A549 (cell line): ENCODE data around the gene KCNJ1. TPM values are rescaled to one million over a fixed set of nuclear protein-coding genes. Genes with fewer than 3 reads are reported as not detected.

ENCODE experiments used
- ATAC-seq, 2 experiments: fragments of 200-7000 bp in 1 of 2; fragments of >200 bp in 1 of 2; cut with Nextera tagmentation in 1 of 2; cut with Tn5 transposase in 1 of 2; 3 replicates each; pipeline versions ENCODE4 v1.8.0 to v1.9.1; 2018 to 2020; ENCODE audit warnings: mild to moderate bottlenecking in 1 of 2, moderate library complexity in 1 of 2
- CTCF ChIA-PET: fragments of 300-600 bp; sonication (Branson Sonifier 250); formaldehyde crosslinking; extraction: SDS; loops from one replicate; lab custom pipeline; 2021; ENCODE audit warnings: antibody characterized with exemption, inconsistent platforms; lab: Yijun Ruan, JAX
- POLR2A ChIA-PET: fragments of 350-600 bp; formaldehyde crosslinking; extraction: SDS; loops from one replicate; lab custom pipeline; 2021; ENCODE audit warnings: antibody characterized with exemption, inconsistent platforms; lab: Yijun Ruan, JAX
- DNase-seq, 2 experiments: peaks; one replicate each; pipeline versions ENCODE4 v3.0.0 to v3.0.0-alpha.2; 2011 to 2016; ENCODE audit warnings: low read depth in 1 of 2, low spot score in 1 of 2
- FAIRE-seq: peaks from 2 replicates; lab custom pipeline; 2011; peaks lifted over from hg19 to GRCh38; lab: Jason Lieb, UNC
- H3K27ac ChIP-seq, 2 experiments: fragments of >200 bp; sonication (Bioruptor Twin); formaldehyde crosslinking; 3 replicates each; pipeline ENCODE4 v1.5.1; 2016 to 2017
- H3K4me1 ChIP-seq: fragments of >200 bp; sonication (Bioruptor Twin); formaldehyde crosslinking; 3 replicates; pipeline ENCODE4 v1.6.1; 2016
- H3K4me2 ChIP-seq: fragments of >200 bp; sonication (Bioruptor Twin); formaldehyde crosslinking; 3 replicates; pipeline ENCODE4 v1.6.1; 2016
- H3K4me3 ChIP-seq: fragments of >200 bp; sonication (Bioruptor Twin); formaldehyde crosslinking; 3 replicates; pipeline ENCODE4 v1.5.1; 2016
- H3K9me3 ChIP-seq: fragments of >200 bp; sonication (Bioruptor Twin); formaldehyde crosslinking; 3 replicates; pipeline ENCODE4 v1.6.1; 2016
- CBX2 ChIP-seq: fragments of 200-600 bp; sonication (generic); IDR thresholded peaks from 2 replicates; pipeline ENCODE4 v1.6.1; 2016; ENCODE audit warnings: low read depth, mild to moderate bottlenecking, borderline replicate concordance
- CBX8 ChIP-seq: fragments of 200-600 bp; sonication (generic); IDR thresholded peaks from 2 replicates; pipeline ENCODE4 v1.6.1; 2016
- CEBPB ChIP-seq, 2 experiments: fragments of >200 bp in 1 of 2; sonication (Bioruptor Twin) in 1 of 2; formaldehyde crosslinking in 1 of 2; IDR thresholded peaks; 2 replicates each; pipeline ENCODE4 v1.6.1; 2012 to 2016
- CHD2 ChIP-seq: fragments of 150-350 bp; IDR thresholded peaks from 2 replicates; pipeline ENCODE4 v1.6.1; 2014; ENCODE audit warnings: low read length; ENCODE audit not compliant: partially characterized antibody
- CHD4 ChIP-seq: fragments of 200-600 bp; sonication (generic); IDR thresholded peaks from 2 replicates; pipeline ENCODE4 v1.6.1; 2016; ENCODE audit warnings: antibody characterized with exemption, mild to moderate bottlenecking, borderline replicate concordance
- E2F6 ChIP-seq: IDR thresholded peaks from 2 replicates; pipeline ENCODE4 v1.6.1; 2012; ENCODE audit warnings: low read depth, borderline replicate concordance
- EHF ChIP-seq: fragments of 250-450 bp; sonication (Bioruptor Pico); IDR thresholded peaks from 2 replicates; pipeline ENCODE4 v1.5.0; 2020; ENCODE audit warnings: mild to moderate bottlenecking
- EHMT2 ChIP-seq: fragments of 200-600 bp; sonication (generic); IDR thresholded peaks from 2 replicates; pipeline ENCODE4 v1.6.1; 2016; ENCODE audit warnings: antibody characterized with exemption, low read depth, mild to moderate bottlenecking, moderate library complexity
- EP300 ChIP-seq, 2 experiments: fragments of >200 bp; sonication (Bioruptor Twin); formaldehyde crosslinking; IDR thresholded peaks; 2 replicates in 1 of 2; 3 replicates in 1 of 2; pipeline ENCODE4 v1.6.1; 2016 to 2017
- ESRRA ChIP-seq: fragments of 150-350 bp; IDR thresholded peaks from 2 replicates; pipeline ENCODE4 v1.6.1; 2014; ENCODE audit warnings: mild to moderate bottlenecking, low read length, borderline replicate concordance
- FOSB ChIP-seq: fragments of 250-450 bp; sonication (Bioruptor Pico); IDR thresholded peaks from 2 replicates; pipeline ENCODE4 v1.5.0; 2020; ENCODE audit warnings: mild to moderate bottlenecking, moderate library complexity
- FOSL2 ChIP-seq, 2 experiments: fragments of 450-650 bp in 1 of 2; fragments of >200 bp in 1 of 2; sonication (Bioruptor Twin) in 1 of 2; formaldehyde crosslinking; IDR thresholded peaks; 2 replicates each; pipeline versions ENCODE4 v1.5.0 to v1.6.1; 2016 to 2020; ENCODE audit warnings: mild to moderate bottlenecking in 1 of 2, moderate library complexity in 1 of 2
- GATA3 ChIP-seq: IDR thresholded peaks from 2 replicates; pipeline ENCODE4 v1.6.1; 2012; ENCODE audit warnings: borderline replicate concordance
- HMGXB4 ChIP-seq: fragments of 250-450 bp; sonication (Bioruptor Pico); IDR thresholded peaks from 2 replicates; pipeline ENCODE4 v1.5.0; 2021; ENCODE audit warnings: mild to moderate bottlenecking, moderate library complexity, borderline replicate concordance
- HOXA7 ChIP-seq: fragments of 250-450 bp; sonication (Bioruptor Pico); IDR thresholded peaks from 2 replicates; pipeline ENCODE4 v1.5.0; 2020; ENCODE audit warnings: mild to moderate bottlenecking, moderate library complexity
- HOXB13 ChIP-seq: fragments of 250-450 bp; sonication (Bioruptor Pico); IDR thresholded peaks from 2 replicates; pipeline ENCODE4 v1.5.0; 2020; ENCODE audit warnings: low read depth, mild to moderate bottlenecking, moderate library complexity
- JUN ChIP-seq, 2 experiments: fragments of >200 bp; sonication (Bioruptor Twin); formaldehyde crosslinking; IDR thresholded peaks; 2 replicates in 1 of 2; 3 replicates in 1 of 2; pipeline ENCODE4 v1.6.1; 2016 to 2017
- JUNB ChIP-seq: fragments of >200 bp; sonication (Bioruptor Twin); formaldehyde crosslinking; IDR thresholded peaks from 2 replicates; pipeline ENCODE4 v1.6.1; 2016
- MAX ChIP-seq: IDR thresholded peaks from 2 replicates; pipeline ENCODE4 v1.6.1; 2012
- MAZ ChIP-seq: fragments of 150-350 bp; IDR thresholded peaks from 2 replicates; pipeline ENCODE4 v1.6.1; 2014; ENCODE audit warnings: antibody characterized with exemption, low read depth, low read length, borderline replicate concordance
- POLR2A ChIP-seq: IDR thresholded peaks from 2 replicates; pipeline ENCODE4 v1.6.1; 2012; ENCODE audit warnings: mild to moderate bottlenecking, low read length
- RARB ChIP-seq: fragments of 250-450 bp; sonication (Bioruptor Pico); IDR thresholded peaks from 2 replicates; pipeline ENCODE4 v1.8.0; 2021; ENCODE audit warnings: mild to moderate bottlenecking, moderate library complexity
- RNF2 ChIP-seq: fragments of 200-600 bp; sonication (generic); IDR thresholded peaks from 2 replicates; pipeline ENCODE4 v1.6.1; 2016; ENCODE audit warnings: low read depth, mild to moderate bottlenecking, antibody characterized with exemption, moderate library complexity, borderline replicate concordance
- SMC3 ChIP-seq: fragments of >200 bp; sonication (Bioruptor Twin); formaldehyde crosslinking; IDR thresholded peaks from 3 replicates; pipeline ENCODE4 v1.6.1; 2018; ENCODE audit warnings: inconsistent platforms
- SREBF2 ChIP-seq: fragments of 450-650 bp; IDR thresholded peaks from 2 replicates; pipeline ENCODE4 v1.6.1; 2014; ENCODE audit warnings: mild to moderate bottlenecking, moderate library complexity
- ZC3H11A ChIP-seq: fragments of 450-650 bp; IDR thresholded peaks from 2 replicates; pipeline ENCODE4 v1.6.1; 2014; ENCODE audit warnings: antibody characterized with exemption, mild to moderate bottlenecking
- ZNF302 ChIP-seq: fragments of 250-450 bp; sonication (Bioruptor Pico); IDR thresholded peaks from 2 replicates; pipeline ENCODE4 v1.9.0; 2021; ENCODE audit warnings: inconsistent platforms, mild to moderate bottlenecking, moderate library complexity
- WGBS: methylation state at CpG from one replicate; pipeline ENCODE4 v1.1.6; 2017; ENCODE audit errors: missing lambda C conversion rate; 5-methylcytosine and 5-hydroxymethylcytosine counted together
- polyA plus RNA-seq, 4 experiments: library from polyadenylated mRNA; depleted of rRNA in 3 of 4; stranded (reverse); fragments of >200 nt; fragmentation: RNase III in 1 of 4; extraction: RNeasy Plus Mini Kit Qiagen cat#74134 plus additional on column Dnase treatment in 1 of 4; gene quantifications; 2 replicates in 3 of 4; 3 replicates in 1 of 4; pipeline ENCODE4 v1.2.3, GENCODE V29; 2011 to 2017

KCNJ1 gene
- polyA plus RNA-seq, 2 of the 4 experiments (the other 2 are of a cell fraction), result 0.12 TPM; not detected in 1

GRCh38 chr11:128807909-128808308, 59.2 kb downstream of the KCNJ1 start (continued):
- TF ChIP-seq ESRRA (no peak), CBX2 (no peak), RARB (CRISPR knock-in tag) (no peak), CEBPB (IDR thresholded peaks at IDR 0.05) (no peak), JUNB (no peak), CHD2 (no peak), FOSL2 (IDR thresholded peaks at IDR 0.05) (no peak), FOSL2 (CRISPR knock-in tag; IDR thresholded peaks at IDR 0.05) (no peak), EP300 (IDR thresholded peaks at IDR 0.05) (no peak)
- TF ChIP-seq, all 56 proteins: peak for 0

GRCh38 chr11:128806506-128807261, 60.4 kb downstream of the KCNJ1 start:
- 19% methylated on average over 8 of the region's 8 CpGs for WGBS
- no peak for TF ChIP-seq MAX
- no peak for TF ChIP-seq POLR2A
- TF ChIP-seq SREBF2, result no peak
- no peak for TF ChIP-seq SMC3
- TF ChIP-seq HMGXB4, result no peak
- no peak for TF ChIP-seq E2F6
- TF ChIP-seq CHD4, result no peak
- no peak for TF ChIP-seq ZNF302 (CRISPR knock-in tag)
- no peak overlapping the region for H3K27ac ChIP-seq
- H3K4me3 ChIP-seq, result no peak overlapping the region
- no peaks in the 10 kb centered on the region for H3K4me1 ChIP-seq
- FAIRE-seq, result no peak
- POLR2A ChIA-PET, result no interaction called here
- no peak for ATAC-seq
- no peaks in the 10 kb centered on the region for H3K9me3 ChIP-seq
- DNase-seq, result no peak
- H3K4me2 ChIP-seq, result no peak overlapping the region
- CTCF ChIA-PET, result interaction anchor here (1.5 kb wide), 1 partner anchor 24 kb away, joined by 6 read pairs; no protein-coding TSS in a partner anchor

GRCh38 chr11:128804481-128804880, 62.6 kb downstream of the KCNJ1 start:
- ChIA-PET POLR2A (no interaction called here), CTCF (interaction anchor here (0.8 to 1.0 kb wide), 2 partner anchors 27 to 772 kb away, joined by 3 read pairs; no protein-coding TSS in a partner anchor)
- Histone ChIP-seq H3K4me2 (no peak overlapping the region), H3K4me3 (no peak overlapping the region), H3K27ac (no peak overlapping the region), H3K9me3 (no peaks in the 10 kb centered on the region), H3K4me1 (no peaks in the 10 kb centered on the region)
- WGBS, result 29% methylated on average over 5 of the region's 5 CpGs
- FAIRE-seq, result no peak
- DNase-seq, result no peak
- ATAC-seq, result no peak
- no peak for TF ChIP-seq JUN (IDR thresholded peaks at IDR 0.05)
- TF ChIP-seq GATA3, result no peak
- TF ChIP-seq ZC3H11A, result no peak
- no peak for TF ChIP-seq HOXA7
- TF ChIP-seq CHD4, result no peak
- no peak for TF ChIP-seq EHMT2
- TF ChIP-seq FOSB (CRISPR knock-in tag), result no peak
- no peak for TF ChIP-seq ZNF302 (CRISPR knock-in tag)
- no peak for TF ChIP-seq RNF2
- TF ChIP-seq MAZ, result no peak
- TF ChIP-seq EHF (CRISPR knock-in tag), result no peak
- TF ChIP-seq CBX8, result no peak
- TF ChIP-seq HOXB13 (CRISPR knock-in tag), result no peak
- TF ChIP-seq RARB (CRISPR knock-in tag), result no peak
- no peak for TF ChIP-seq CEBPB (IDR thresholded peaks at IDR 0.05)
- no peak for TF ChIP-seq HMGXB4
